ENCODE data around the gene ZNF134.

Gene ZNF134

DNA sequence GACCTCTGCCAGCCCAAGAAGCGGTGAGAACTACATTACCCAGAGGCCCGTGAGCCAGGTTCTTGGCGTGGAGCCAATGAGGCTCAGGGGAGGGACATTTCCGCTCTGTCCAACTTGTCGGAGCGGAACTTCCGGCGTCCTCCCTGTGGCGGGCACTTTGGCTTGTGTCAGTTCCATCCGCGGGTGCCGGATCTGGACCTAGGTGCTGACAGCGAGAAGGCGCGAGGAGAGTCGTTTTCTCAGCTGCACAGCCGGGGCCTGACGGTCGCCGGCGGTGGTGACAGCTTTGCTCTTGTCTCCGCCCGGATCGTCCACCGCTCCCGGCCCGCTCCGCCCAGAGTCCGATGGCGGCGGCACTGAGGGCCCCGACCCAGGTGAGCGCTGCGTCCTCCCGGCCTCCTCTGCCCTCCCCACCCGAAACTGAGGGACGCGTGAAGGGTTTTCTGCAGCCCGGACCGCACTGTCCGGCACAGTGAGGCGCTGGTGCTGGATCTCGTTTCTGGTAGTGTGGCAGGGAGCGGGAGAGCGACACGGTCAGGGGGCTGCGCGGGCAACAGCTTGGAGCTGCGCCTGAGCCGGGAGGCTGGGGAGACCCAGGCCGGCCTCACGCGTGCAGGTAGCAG is 14.2 kb upstream of the ZNF134 start, which contains the start of gene ZNF530 (continued):
- no peak for TF ChIP-seq ZNF48 (tag by site-specific recombination; IDR thresholded peaks at IDR 0.05)
- TF ChIP-seq, protein P1, sequence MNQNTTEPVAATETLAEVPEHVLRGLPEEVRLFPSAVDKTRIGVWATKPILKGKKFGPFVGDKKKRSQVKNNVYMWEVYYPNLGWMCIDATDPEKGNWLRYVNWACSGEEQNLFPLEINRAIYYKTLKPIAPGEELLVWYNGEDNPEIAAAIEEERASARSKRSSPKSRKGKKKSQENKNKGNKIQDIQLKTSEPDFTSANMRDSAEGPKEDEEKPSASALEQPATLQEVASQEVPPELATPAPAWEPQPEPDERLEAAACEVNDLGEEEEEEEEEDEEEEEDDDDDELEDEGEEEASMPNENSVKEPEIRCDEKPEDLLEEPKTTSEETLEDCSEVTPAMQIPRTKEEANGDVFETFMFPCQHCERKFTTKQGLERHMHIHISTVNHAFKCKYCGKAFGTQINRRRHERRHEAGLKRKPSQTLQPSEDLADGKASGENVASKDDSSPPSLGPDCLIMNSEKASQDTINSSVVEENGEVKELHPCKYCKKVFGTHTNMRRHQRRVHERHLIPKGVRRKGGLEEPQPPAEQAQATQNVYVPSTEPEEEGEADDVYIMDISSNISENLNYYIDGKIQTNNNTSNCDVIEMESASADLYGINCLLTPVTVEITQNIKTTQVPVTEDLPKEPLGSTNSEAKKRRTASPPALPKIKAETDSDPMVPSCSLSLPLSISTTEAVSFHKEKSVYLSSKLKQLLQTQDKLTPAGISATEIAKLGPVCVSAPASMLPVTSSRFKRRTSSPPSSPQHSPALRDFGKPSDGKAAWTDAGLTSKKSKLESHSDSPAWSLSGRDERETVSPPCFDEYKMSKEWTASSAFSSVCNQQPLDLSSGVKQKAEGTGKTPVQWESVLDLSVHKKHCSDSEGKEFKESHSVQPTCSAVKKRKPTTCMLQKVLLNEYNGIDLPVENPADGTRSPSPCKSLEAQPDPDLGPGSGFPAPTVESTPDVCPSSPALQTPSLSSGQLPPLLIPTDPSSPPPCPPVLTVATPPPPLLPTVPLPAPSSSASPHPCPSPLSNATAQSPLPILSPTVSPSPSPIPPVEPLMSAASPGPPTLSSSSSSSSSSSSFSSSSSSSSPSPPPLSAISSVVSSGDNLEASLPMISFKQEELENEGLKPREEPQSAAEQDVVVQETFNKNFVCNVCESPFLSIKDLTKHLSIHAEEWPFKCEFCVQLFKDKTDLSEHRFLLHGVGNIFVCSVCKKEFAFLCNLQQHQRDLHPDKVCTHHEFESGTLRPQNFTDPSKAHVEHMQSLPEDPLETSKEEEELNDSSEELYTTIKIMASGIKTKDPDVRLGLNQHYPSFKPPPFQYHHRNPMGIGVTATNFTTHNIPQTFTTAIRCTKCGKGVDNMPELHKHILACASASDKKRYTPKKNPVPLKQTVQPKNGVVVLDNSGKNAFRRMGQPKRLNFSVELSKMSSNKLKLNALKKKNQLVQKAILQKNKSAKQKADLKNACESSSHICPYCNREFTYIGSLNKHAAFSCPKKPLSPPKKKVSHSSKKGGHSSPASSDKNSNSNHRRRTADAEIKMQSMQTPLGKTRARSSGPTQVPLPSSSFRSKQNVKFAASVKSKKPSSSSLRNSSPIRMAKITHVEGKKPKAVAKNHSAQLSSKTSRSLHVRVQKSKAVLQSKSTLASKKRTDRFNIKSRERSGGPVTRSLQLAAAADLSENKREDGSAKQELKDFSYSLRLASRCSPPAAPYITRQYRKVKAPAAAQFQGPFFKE (tag by site-specific recombination; IDR thresholded peaks at IDR 0.05; ENCODE audit: borderline replicate concordance): no peak
- no peak for TF ChIP-seq ZNF623 (tag by site-specific recombination; IDR thresholded peaks at IDR 0.05)
- TF ChIP-seq SALL2 (tag by site-specific recombination; IDR thresholded peaks at IDR 0.05; ENCODE audit: borderline replicate concordance): no peak
- TF ChIP-seq, protein P2, sequence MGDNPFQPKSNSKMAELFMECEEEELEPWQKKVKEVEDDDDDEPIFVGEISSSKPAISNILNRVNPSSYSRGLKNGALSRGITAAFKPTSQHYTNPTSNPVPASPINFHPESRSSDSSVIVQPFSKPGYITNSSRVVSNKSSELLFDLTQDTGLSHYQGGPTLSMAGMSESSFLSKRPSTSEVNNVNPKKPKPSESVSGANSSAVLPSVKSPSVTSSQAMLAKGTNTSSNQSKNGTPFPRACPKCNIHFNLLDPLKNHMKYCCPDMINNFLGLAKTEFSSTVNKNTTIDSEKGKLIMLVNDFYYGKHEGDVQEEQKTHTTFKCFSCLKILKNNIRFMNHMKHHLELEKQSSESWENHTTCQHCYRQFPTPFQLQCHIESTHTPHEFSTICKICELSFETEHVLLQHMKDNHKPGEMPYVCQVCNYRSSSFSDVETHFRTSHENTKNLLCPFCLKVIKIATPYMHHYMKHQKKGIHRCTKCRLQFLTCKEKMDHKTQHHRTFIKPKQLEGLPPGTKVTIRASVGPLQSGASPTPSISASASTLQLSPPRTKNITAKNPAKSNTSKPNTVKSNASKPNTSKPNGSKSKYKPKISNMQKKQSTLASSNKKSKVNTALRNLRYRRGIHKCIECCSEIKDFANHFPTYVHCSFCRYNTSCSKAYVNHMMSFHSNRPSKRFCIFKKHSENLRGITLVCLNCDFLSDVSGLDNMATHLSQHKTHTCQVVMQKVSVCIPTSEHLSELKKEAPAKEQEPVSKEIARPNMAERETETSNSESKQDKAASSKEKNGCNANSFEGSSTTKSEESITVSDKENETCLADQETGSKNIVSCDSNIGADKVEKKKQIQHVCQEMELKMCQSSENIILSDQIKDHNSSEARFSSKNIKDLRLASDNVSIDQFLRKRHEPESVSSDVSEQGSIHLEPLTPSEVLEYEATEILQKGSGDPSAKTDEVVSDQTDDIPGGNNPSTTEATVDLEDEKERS (tag by site-specific recombination; IDR thresholded peaks at IDR 0.05): peak; percentile 36; the same call in 1 of the 2 replicates
- TF ChIP-seq ZNF416 (tag by site-specific recombination; IDR thresholded peaks at IDR 0.05): no peak
- TF ChIP-seq ZNF221 (tag by site-specific recombination; IDR thresholded peaks at IDR 0.05; ENCODE audit: borderline replicate concordance): no peak
- TF ChIP-seq ZSCAN16 (tag by site-specific recombination; IDR thresholded peaks at IDR 0.05): no peak
- no peak for TF ChIP-seq ZNF223 (tag by site-specific recombination; IDR thresholded peaks at IDR 0.05)
- TF ChIP-seq, protein P3, sequence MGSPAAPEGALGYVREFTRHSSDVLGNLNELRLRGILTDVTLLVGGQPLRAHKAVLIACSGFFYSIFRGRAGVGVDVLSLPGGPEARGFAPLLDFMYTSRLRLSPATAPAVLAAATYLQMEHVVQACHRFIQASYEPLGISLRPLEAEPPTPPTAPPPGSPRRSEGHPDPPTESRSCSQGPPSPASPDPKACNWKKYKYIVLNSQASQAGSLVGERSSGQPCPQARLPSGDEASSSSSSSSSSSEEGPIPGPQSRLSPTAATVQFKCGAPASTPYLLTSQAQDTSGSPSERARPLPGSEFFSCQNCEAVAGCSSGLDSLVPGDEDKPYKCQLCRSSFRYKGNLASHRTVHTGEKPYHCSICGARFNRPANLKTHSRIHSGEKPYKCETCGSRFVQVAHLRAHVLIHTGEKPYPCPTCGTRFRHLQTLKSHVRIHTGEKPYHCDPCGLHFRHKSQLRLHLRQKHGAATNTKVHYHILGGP (tag by site-specific recombination; IDR thresholded peaks at IDR 0.05): 0 out of 2 replicates have a peak, but pooled peaks have one; percentile 21
- TF ChIP-seq ZNF561 (tag by site-specific recombination; IDR thresholded peaks at IDR 0.05; ENCODE audit: borderline replicate concordance): peak; percentile 23; the same call in 1 of the 2 replicates
- no peak for TF ChIP-seq ZNF114 (tag by site-specific recombination; IDR thresholded peaks at IDR 0.05)
- no peak for TF ChIP-seq MZF1 (tag by site-specific recombination; IDR thresholded peaks at IDR 0.05; ENCODE audit: borderline replicate concordance)
- TF ChIP-seq, protein P4, sequence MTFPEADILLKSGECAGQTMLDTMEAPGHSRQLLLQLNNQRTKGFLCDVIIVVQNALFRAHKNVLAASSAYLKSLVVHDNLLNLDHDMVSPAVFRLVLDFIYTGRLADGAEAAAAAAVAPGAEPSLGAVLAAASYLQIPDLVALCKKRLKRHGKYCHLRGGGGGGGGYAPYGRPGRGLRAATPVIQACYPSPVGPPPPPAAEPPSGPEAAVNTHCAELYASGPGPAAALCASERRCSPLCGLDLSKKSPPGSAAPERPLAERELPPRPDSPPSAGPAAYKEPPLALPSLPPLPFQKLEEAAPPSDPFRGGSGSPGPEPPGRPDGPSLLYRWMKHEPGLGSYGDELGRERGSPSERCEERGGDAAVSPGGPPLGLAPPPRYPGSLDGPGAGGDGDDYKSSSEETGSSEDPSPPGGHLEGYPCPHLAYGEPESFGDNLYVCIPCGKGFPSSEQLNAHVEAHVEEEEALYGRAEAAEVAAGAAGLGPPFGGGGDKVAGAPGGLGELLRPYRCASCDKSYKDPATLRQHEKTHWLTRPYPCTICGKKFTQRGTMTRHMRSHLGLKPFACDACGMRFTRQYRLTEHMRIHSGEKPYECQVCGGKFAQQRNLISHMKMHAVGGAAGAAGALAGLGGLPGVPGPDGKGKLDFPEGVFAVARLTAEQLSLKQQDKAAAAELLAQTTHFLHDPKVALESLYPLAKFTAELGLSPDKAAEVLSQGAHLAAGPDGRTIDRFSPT (tag by site-specific recombination; IDR thresholded peaks at IDR 0.05): no peak; the same call in 1 of the 2 replicates
- TF ChIP-seq GLIS2 (tag by site-specific recombination; IDR thresholded peaks at IDR 0.05): no peak
- TF ChIP-seq ZNF138 (tag by site-specific recombination; IDR thresholded peaks at IDR 0.05; ENCODE audit: borderline replicate concordance): no peak
- peak; percentile 98 for TF ChIP-seq SCRT2 (tag by site-specific recombination; IDR thresholded peaks at IDR 0.05)
- TF ChIP-seq ZNF10 (tag by site-specific recombination; IDR thresholded peaks at IDR 0.05): no peak
- TF ChIP-seq, protein P5, sequence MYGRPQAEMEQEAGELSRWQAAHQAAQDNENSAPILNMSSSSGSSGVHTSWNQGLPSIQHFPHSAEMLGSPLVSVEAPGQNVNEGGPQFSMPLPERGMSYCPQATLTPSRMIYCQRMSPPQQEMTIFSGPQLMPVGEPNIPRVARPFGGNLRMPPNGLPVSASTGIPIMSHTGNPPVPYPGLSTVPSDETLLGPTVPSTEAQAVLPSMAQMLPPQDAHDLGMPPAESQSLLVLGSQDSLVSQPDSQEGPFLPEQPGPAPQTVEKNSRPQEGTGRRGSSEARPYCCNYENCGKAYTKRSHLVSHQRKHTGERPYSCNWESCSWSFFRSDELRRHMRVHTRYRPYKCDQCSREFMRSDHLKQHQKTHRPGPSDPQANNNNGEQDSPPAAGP (tag by site-specific recombination; IDR thresholded peaks at IDR 0.05): no peak
- peak; percentile 34; the same call in 1 of the 2 replicates for TF ChIP-seq ZNF830 (tag by site-specific recombination; IDR thresholded peaks at IDR 0.05; ENCODE audit: low read depth)
- no peak for TF ChIP-seq GLI4 (tag by site-specific recombination; IDR thresholded peaks at IDR 0.05)
- no peak for TF ChIP-seq YY1 (tag by site-specific recombination; IDR thresholded peaks at IDR 0.05)
- TF ChIP-seq, protein P6, sequence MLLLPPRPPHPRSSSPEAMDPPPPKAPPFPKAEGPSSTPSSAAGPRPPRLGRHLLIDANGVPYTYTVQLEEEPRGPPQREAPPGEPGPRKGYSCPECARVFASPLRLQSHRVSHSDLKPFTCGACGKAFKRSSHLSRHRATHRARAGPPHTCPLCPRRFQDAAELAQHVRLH (tag by site-specific recombination; IDR thresholded peaks at IDR 0.05): peak; percentile 64
- no peak for TF ChIP-seq ZNF654 (tag by site-specific recombination; IDR thresholded peaks at IDR 0.05; ENCODE audit: low read depth)

Measured in HEK293 (cell line).